ENCODE measurements around the gene CALML5.

DNA sequence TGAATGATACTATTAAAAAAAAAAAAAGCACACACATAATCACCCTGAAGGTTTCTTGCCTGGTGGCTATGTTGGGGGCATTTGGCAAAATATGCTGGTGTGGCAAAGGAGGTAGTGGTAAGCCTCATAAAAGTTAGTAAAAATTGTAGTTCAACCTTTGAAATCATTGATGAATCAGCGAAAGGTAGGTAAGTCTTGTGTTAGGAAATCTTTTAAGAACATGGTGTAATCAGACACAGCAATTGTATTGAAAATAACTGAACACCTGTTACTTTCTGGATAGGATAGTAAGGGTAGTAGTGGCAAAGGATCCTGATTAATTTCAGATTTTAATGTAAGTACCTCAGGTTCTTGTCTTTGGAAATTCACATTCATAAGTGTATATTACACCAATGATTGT lies 40.9 kb downstream of the CALML5 start:
- TF ChIP-seq POLR2AphosphoS5 (IDR thresholded peaks at IDR 0.05) (no peak), EZH2 (IDR thresholded peaks at IDR 0.05; ENCODE audit: borderline replicate concordance, insufficient read depth, low read length, poor library complexity, severe bottlenecking) (no peak), RAD21 (conservative IDR thresholded peaks at IDR 0.05) (no peak)
- TF ChIP-seq, protein P1, sequence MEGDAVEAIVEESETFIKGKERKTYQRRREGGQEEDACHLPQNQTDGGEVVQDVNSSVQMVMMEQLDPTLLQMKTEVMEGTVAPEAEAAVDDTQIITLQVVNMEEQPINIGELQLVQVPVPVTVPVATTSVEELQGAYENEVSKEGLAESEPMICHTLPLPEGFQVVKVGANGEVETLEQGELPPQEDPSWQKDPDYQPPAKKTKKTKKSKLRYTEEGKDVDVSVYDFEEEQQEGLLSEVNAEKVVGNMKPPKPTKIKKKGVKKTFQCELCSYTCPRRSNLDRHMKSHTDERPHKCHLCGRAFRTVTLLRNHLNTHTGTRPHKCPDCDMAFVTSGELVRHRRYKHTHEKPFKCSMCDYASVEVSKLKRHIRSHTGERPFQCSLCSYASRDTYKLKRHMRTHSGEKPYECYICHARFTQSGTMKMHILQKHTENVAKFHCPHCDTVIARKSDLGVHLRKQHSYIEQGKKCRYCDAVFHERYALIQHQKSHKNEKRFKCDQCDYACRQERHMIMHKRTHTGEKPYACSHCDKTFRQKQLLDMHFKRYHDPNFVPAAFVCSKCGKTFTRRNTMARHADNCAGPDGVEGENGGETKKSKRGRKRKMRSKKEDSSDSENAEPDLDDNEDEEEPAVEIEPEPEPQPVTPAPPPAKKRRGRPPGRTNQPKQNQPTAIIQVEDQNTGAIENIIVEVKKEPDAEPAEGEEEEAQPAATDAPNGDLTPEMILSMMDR (IDR thresholded peaks at IDR 0.05; ENCODE audit: poor library complexity, severe bottlenecking), result no peak
- TF ChIP-seq, protein P2, sequence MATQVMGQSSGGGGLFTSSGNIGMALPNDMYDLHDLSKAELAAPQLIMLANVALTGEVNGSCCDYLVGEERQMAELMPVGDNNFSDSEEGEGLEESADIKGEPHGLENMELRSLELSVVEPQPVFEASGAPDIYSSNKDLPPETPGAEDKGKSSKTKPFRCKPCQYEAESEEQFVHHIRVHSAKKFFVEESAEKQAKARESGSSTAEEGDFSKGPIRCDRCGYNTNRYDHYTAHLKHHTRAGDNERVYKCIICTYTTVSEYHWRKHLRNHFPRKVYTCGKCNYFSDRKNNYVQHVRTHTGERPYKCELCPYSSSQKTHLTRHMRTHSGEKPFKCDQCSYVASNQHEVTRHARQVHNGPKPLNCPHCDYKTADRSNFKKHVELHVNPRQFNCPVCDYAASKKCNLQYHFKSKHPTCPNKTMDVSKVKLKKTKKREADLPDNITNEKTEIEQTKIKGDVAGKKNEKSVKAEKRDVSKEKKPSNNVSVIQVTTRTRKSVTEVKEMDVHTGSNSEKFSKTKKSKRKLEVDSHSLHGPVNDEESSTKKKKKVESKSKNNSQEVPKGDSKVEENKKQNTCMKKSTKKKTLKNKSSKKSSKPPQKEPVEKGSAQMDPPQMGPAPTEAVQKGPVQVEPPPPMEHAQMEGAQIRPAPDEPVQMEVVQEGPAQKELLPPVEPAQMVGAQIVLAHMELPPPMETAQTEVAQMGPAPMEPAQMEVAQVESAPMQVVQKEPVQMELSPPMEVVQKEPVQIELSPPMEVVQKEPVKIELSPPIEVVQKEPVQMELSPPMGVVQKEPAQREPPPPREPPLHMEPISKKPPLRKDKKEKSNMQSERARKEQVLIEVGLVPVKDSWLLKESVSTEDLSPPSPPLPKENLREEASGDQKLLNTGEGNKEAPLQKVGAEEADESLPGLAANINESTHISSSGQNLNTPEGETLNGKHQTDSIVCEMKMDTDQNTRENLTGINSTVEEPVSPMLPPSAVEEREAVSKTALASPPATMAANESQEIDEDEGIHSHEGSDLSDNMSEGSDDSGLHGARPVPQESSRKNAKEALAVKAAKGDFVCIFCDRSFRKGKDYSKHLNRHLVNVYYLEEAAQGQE (IDR thresholded peaks at IDR 0.05; ENCODE audit: borderline replicate concordance), result no peak

Measured in neural cell (in vitro differentiated cells).